Body of pancreas (tissue), 4 donors: ENCODE measurements around the gene GRM3.

ENCODE experiments used
- POLR2A ChIP-seq, 3 donors: fragments of 450-650 bp; IDR thresholded peaks; one replicate each; pipeline ENCODE4 v1.6.1; 2016; ENCODE audit warnings: antibody characterized with exemption in 3 of 3, mild to moderate bottlenecking in 2 of 3
- TF ChIP-seq, protein P1 (sequence below), 7 experiments: fragments of 450-650 bp in 4 of 7; fragments of 200-600 bp in 3 of 7; sonication (generic) in 3 of 7; IDR thresholded peaks; one replicate each; pipeline ENCODE4 v1.5.1; 2016 to 2019; ENCODE audit warnings: antibody characterized with exemption in 7 of 7

DNA sequence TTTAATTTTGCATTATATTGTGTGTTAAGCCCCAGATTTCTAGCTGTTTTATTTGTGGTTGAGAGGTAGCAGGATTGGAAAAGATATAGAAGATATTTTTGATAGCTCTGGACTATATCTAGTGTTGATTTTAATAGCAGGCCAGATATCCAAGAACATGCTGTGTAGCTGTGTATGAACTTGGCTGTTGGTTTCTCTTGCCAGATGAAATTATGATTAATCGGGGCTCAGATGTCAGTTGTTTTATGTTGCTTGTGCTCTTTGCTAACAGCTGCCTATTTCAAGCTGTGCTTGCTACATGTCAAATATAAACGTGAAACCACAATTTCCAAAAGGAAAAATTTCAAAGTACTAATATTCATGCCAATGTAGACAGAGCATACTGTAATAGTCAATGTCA, 141.1 kb downstream of the GRM3 start:
- TF ChIP-seq, protein P1, sequence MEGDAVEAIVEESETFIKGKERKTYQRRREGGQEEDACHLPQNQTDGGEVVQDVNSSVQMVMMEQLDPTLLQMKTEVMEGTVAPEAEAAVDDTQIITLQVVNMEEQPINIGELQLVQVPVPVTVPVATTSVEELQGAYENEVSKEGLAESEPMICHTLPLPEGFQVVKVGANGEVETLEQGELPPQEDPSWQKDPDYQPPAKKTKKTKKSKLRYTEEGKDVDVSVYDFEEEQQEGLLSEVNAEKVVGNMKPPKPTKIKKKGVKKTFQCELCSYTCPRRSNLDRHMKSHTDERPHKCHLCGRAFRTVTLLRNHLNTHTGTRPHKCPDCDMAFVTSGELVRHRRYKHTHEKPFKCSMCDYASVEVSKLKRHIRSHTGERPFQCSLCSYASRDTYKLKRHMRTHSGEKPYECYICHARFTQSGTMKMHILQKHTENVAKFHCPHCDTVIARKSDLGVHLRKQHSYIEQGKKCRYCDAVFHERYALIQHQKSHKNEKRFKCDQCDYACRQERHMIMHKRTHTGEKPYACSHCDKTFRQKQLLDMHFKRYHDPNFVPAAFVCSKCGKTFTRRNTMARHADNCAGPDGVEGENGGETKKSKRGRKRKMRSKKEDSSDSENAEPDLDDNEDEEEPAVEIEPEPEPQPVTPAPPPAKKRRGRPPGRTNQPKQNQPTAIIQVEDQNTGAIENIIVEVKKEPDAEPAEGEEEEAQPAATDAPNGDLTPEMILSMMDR (IDR thresholded peaks at IDR 0.05), result no peak
- no peak for TF ChIP-seq POLR2A (IDR thresholded peaks at IDR 0.05)
